GM19438 (cell line): Measurements from ENCODE around the gene LRP1B.

ENCODE experiments used
- ATAC-seq: cut with Tn5 transposase; IDR thresholded peaks from one replicate; pipeline ENCODE4 v1.9.1; 2021; ENCODE audit warnings: low read depth; ENCODE audit not compliant: unreplicated experiment

LRP1B gene

GRCh38 chr2:141068053-141068682, 1062.6 kb downstream of the LRP1B start:
- no peak for ATAC-seq

GRCh38 chr2:141065042-141065441, 1065.8 kb downstream of the LRP1B start:
- no peak for ATAC-seq

- no peak for ATAC-seq
Observed at GRCh38 chr2:141063406-141063805, 1067.4 kb downstream of the LRP1B start.

GRCh38 chr2:141062443-141062842, 1068.4 kb downstream of the LRP1B start:
- no peak for ATAC-seq

- no peak for ATAC-seq
Observed at GRCh38 chr2:141062031-141062430, 1068.8 kb downstream of the LRP1B start.

GRCh38 chr2:141058556-141058955, 1072.3 kb downstream of the LRP1B start:
- no peak for ATAC-seq

DNA sequence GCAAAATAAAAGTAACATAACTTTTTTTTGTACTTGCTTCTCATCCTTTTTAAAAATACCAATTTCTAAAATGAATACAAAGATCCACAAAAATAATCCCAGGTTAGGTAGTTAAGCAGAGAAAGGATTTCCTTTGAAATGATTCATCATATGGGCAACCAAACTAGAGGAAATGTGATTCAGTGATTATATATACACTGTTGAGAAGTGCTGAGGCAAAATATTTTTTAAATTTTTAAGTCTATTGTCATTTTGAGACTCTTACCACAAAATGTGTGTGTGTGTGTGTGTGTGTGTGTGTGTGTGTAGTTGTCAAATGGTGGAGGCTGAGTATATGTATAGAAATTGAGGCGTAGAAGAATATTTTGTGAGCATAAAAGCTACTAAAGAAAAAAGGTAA, 1075.3 kb downstream of the LRP1B start:
- no peak for ATAC-seq

DNA sequence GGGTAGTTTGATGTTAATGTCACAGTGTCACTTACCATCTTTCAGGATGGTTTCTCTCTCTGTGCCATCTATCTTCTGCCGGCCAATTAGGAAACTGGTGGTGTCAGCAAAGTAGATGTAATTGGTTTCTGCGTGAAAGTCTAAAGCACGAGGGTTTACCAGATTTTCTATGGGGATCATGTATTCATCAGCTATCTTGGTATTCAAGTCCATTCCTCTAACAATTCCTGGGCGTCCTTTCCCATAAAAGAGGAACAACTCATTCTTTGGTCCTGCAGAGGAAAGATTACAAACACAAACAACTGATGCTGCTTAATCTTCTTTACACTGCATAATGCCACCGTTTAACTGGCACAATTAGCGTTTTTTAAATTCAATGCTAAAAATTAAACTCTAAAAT, 1081.9 kb downstream of the LRP1B start:
- ATAC-seq, result no peak

- ATAC-seq, result no peak
Observed at GRCh38 chr2:141041281-141041680, 1089.5 kb downstream of the LRP1B start.

DNA sequence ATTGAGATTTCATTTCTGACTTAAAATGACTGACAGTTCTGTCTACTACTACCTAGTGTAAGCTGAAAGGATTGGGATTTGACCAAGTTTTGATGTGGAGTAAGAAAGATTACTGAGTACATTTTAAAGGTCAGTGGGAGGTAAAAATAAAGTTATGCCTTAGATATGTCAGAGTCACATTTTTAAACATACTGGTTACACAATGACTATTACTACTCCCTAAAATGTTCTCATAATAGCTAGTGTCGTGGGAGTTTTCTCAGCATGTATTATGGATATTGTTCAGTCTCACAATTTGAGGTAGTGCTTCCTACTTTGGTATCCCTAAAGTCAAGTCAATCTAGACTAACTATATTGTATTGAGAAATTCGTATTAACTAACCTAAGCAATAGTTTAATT, 1092.5 kb downstream of the LRP1B start:
- no peak for ATAC-seq

GRCh38 chr2:141037361-141037760, 1093.5 kb downstream of the LRP1B start:
- no peak for ATAC-seq

- no peak for ATAC-seq
Observed at GRCh38 chr2:141035846-141036420, 1094.9 kb downstream of the LRP1B start.

- no peak for ATAC-seq
Observed at GRCh38 chr2:141029428-141030078, 1101.3 kb downstream of the LRP1B start.

- no peak for ATAC-seq
Observed at GRCh38 chr2:141027221-141027620, 1103.6 kb downstream of the LRP1B start.

GRCh38 chr2:141021611-141022010, 1109.2 kb downstream of the LRP1B start:
- no peak for ATAC-seq

DNA sequence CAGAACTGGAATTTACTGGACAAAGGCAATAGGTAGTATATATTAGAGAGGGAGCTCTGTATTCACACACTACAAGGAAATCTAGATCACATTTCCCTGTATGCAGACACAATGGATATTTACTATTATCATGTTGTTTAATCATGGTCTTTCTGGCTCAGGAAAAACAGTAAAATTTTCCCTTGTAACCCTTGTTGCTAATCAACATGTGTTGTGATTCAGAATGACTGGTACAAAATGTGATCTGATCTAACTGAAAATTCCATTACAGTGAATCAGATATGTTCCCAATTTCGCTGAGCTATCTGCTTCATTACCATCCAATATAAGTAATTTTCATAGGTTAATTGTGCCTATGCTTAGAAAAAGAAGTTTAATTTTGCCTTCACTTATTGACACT, 1109.7 kb downstream of the LRP1B start:
- no peak for ATAC-seq

DNA sequence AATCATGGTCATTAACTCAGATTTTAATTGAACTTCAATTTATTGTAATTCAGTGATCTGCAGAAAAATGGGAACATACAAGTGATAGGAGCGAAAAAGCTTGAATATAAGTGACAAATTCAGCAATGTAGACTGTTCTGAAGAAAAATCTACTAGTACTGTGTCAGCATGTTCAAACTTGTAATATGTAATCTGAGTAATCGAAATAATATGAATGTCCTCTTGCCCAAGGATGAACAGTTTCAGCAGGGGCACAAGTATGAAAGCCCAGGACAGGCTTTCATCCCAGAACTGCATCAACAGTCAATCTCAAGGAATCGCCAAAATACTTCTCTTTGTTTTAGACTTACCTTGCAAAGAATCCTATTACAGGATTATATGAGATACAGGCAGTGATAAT, 1110.5 kb downstream of the LRP1B start:
- no peak for ATAC-seq

DNA sequence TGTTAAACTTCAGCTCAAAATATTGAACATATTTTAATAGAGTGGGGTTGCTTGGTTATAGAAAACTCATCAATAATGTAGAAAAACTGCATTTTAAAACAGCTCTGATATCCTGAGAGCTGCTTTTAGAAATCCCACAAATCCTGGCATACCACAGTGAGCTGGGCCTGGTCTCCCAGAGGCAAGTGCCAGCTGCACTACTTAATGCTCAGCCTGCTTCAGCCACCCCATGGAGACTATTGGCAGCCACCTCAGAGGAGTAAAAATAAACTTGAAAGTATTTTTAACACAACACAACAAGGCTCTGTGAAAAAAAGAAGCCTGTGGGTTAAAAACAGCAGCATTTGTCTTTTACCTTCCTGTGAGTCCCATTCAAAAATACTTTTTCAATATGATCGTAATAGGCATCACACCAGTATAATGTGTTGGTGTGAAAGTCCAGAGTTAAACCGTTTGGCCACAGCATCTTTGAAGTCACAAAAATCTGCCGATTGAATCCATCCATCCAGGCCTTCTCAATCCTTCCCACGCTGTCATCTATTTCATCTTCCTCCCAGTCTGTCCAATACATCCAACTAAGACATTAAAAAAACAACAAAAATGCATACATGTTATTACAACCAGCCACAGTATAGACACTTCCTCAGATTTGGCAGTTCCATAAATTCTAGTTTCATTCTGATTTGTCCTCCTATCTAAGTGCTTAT, 1115.3 kb downstream of the LRP1B start:
- no peak for ATAC-seq

- ATAC-seq, result no peak
Observed at GRCh38 chr2:141003967-141004657, 1126.7 kb downstream of the LRP1B start.

- ATAC-seq, result no peak
Observed at GRCh38 chr2:141001750-141002149, 1129.1 kb downstream of the LRP1B start.

- no peak for ATAC-seq
Observed at GRCh38 chr2:140998577-140998976, 1132.2 kb downstream of the LRP1B start.
